K562 (cell line): Measurements from ENCODE around the gene LPCAT1. TPM values are rescaled to one million over a fixed set of nuclear protein-coding genes. Genes with fewer than 3 reads are reported as not detected.
A peak's percentile ranks its signal among the peaks of the same experiment; 100 is the strongest.

Experiments used
- ARID3B ChIP-seq: fragments of 250-450 bp; sonication (Bioruptor Pico); IDR thresholded peaks from 2 replicates; pipeline ENCODE4 v1.4.0; 2020; ENCODE audit warnings: borderline replicate concordance
- BCOR ChIP-seq: fragments of 450-650 bp; IDR thresholded peaks from 2 replicates; pipeline ENCODE4 v1.6.1; 2016
- C11orf30 ChIP-seq: fragments of 450-650 bp; IDR thresholded peaks from 2 replicates; pipeline ENCODE4 v1.6.1; 2016; ENCODE audit warnings: low read depth, mild to moderate bottlenecking
- CBFA2T2 ChIP-seq: fragments of 450-650 bp; conservative IDR thresholded peaks from 2 replicates; pipeline ENCODE4 v1.6.1; 2017; ENCODE audit warnings: mild to moderate bottlenecking
- ELK3 ChIP-seq: fragments of 450-650 bp; formaldehyde crosslinking; IDR thresholded peaks from 2 replicates; pipeline ENCODE4 v1.4.0; 2020; ENCODE audit warnings: mild to moderate bottlenecking
- FIP1L1 ChIP-seq: fragments of 200-400 bp; formaldehyde crosslinking; IDR thresholded peaks from 2 replicates; pipeline ENCODE4 v1.6.1; 2018; ENCODE audit warnings: mild to moderate bottlenecking, low read depth, low read length; ENCODE audit not compliant: poor library complexity, severe bottlenecking
- GABPA ChIP-seq: fragments of 200-800 bp; sonication (Bioruptor generic); conservative IDR thresholded peaks from 2 replicates; pipeline ENCODE4 v1.6.1; 2016; ENCODE audit warnings: low read depth, missing genetic modification characterization, missing compliant biosample characterization
- HNRNPL ChIP-seq: fragments of 200-400 bp; formaldehyde crosslinking; IDR thresholded peaks from 2 replicates; pipeline ENCODE4 v1.6.1; 2017; ENCODE audit warnings: low read depth, mild to moderate bottlenecking, low read length
- NKRF ChIP-seq: fragments of 450-650 bp; IDR thresholded peaks from 2 replicates; pipeline ENCODE4 v1.6.1; 2016; ENCODE audit warnings: borderline replicate concordance
- PHB ChIP-seq: fragments of 250-450 bp; sonication (Bioruptor Pico); IDR thresholded peaks from 2 replicates; pipeline ENCODE4 v1.5.0; 2021
- RBM39 ChIP-seq: fragments of 200-400 bp; formaldehyde crosslinking; optimal IDR thresholded peaks from 2 replicates; pipeline ENCODE3; 2018; ENCODE audit warnings: low read depth, low read length
- SAP30 ChIP-seq: fragments of 200-600 bp; sonication (generic); IDR thresholded peaks from 2 replicates; pipeline ENCODE4 v1.6.1; 2012; ENCODE audit warnings: borderline replicate concordance, low read depth, mild to moderate bottlenecking, moderate library complexity, low read length, control low read depth, inconsistent platforms; ENCODE audit not compliant: insufficient read depth, poor library complexity, severe bottlenecking
- SIN3A ChIP-seq, 2 experiments: fragments of 150-350 bp in 1 of 2; IDR thresholded peaks; 2 replicates each; pipeline ENCODE4 v1.6.1; 2011 to 2016; ENCODE audit warnings: borderline replicate concordance in 2 of 2, low read depth in 2 of 2, low read length in 2 of 2, mild to moderate bottlenecking in 2 of 2, moderate library complexity in 2 of 2; ENCODE audit not compliant: control insufficient read depth in 1 of 2
- SMAD2 ChIP-seq: fragments of 150-350 bp; IDR thresholded peaks from 2 replicates; pipeline ENCODE4 v1.6.1; 2014; ENCODE audit warnings: low read depth, mild to moderate bottlenecking, low read length
- SMC3 ChIP-seq: conservative IDR thresholded peaks from 2 replicates; pipeline ENCODE4 v1.6.1; 2011; ENCODE audit warnings: low read depth, low read length, improper control_type of control experiment; ENCODE audit not compliant: insufficient read depth
- SOX6 ChIP-seq: fragments of 450-650 bp; IDR thresholded peaks from 2 replicates; pipeline ENCODE4 v1.6.1; 2014; ENCODE audit warnings: mild to moderate bottlenecking
- TAF9B ChIP-seq: fragments of 450-650 bp; IDR thresholded peaks from 2 replicates; pipeline ENCODE4 v1.6.1; 2018; ENCODE audit warnings: mild to moderate bottlenecking; ENCODE audit not compliant: partially characterized antibody
- TAL1 ChIP-seq: fragments of 450-650 bp; IDR thresholded peaks from 2 replicates; pipeline ENCODE4 v1.6.1; 2016; ENCODE audit warnings: mild to moderate bottlenecking
- ZC3H4 ChIP-seq: sonication (generic); formaldehyde crosslinking; IDR thresholded peaks from 2 replicates; pipeline ENCODE4 v1.9.0; 2021; ENCODE audit warnings: missing genetic modification reagents, borderline replicate concordance
- ZNF280A ChIP-seq: fragments of 450-650 bp; IDR thresholded peaks from 2 replicates; pipeline ENCODE4 v1.6.1; 2018; ENCODE audit warnings: mild to moderate bottlenecking, low read depth; ENCODE audit not compliant: partially characterized antibody
- ZNF324 ChIP-seq: fragments of 250-450 bp; sonication (Bioruptor Pico); IDR thresholded peaks from 2 replicates; pipeline ENCODE4 v1.4.0; 2020; ENCODE audit warnings: mild to moderate bottlenecking
- ZNF644 ChIP-seq: fragments of 200-800 bp; sonication (Bioruptor generic); IDR thresholded peaks from 2 replicates; pipeline ENCODE4 v1.6.1; 2016; ENCODE audit warnings: low read depth, missing genetic modification characterization, missing compliant biosample characterization
- polyA plus RNA-seq, 8 experiments: library from polyadenylated mRNA; depleted of rRNA in 4 of 8; stranded (reverse) in 5 of 8; unstranded in 3 of 8; fragments of >200 nt; fragmentation: Nextera tagmentation in 2 of 8; fragmentation: Illumina TruSeq in 1 of 8; extraction: Ambion mirVana in 2 of 8; extraction: Trizol in 1 of 8; gene quantifications; 2 replicates each; pipeline versions ENCODE4 v1.2.1 to v1.2.3, GENCODE V29; 2011 to 2014; ENCODE audit warnings: inconsistent platforms in 1 of 8, missing spikeins in 1 of 8
- total RNA-seq, 7 experiments: library from RNA; depleted of rRNA in 6 of 7; stranded (reverse); fragments of >200 nt in 6 of 7; fragmentation: Illumina TruSeq in 2 of 7; extraction: Trizol in 2 of 7; gene quantifications; 2 replicates each; pipeline versions ENCODE4 v1.2.1 to v1.2.3, GENCODE V29; 2011 to 2021; ENCODE audit warnings: low replicate concordance in 1 of 7

Gene LPCAT1
- total and polyA plus RNA-seq, 9 of the 15 experiments (the other 6 are each of a cell fraction or from before 2014, with no cell fraction given): 0.14 to 18.4 (median 13.9) TPM

- TF ChIP-seq SAP30 (peak; percentile 60), SOX6 (peak; percentile 51; the same call in 1 of the 2 replicates), HNRNPL (no peak), ZNF324 (CRISPR knock-in tag) (no peak), PHB (CRISPR knock-in tag) (no peak), SMC3 (no peak), ZNF644 (tag) (no peak), GABPA (tag) (0 out of 2 replicates have a peak, but pooled peaks have one; percentile 20), CBFA2T2 (peak; percentile 62), RBM39 (no peak), C11orf30 (no peak), SMAD2 (no peak), BCOR (no peak), FIP1L1 (no peak), NKRF (no peak), ARID3B (no peak), ELK3 (CRISPR knock-in tag) (no peak), ZC3H4 (CRISPR knock-in tag) (no peak), ZNF280A (no peak), TAL1 (peak; percentile 72), TAF9B (no peak), SIN3A (IDR thresholded peaks at IDR 0.05; ENCODE audit: borderline replicate concordance in 2 of 2, control insufficient read depth in 1 of 2, low read depth in 2 of 2, low read length in 2 of 2) (no peak; a peak in 1 of 4 replicates)
Measured at GRCh38 chr5:1503241-1504068, 20.3 kb downstream of the LPCAT1 start (continued).
